ENCODE measurements around the gene HOXB3.

GRCh38 chr17:48550502-48551213 is 39.4 kb downstream of the HOXB3 start:
- no peak for TF ChIP-seq POLR2A (IDR thresholded peaks at IDR 0.05)
- no peak for TF ChIP-seq CTCF (IDR thresholded peaks at IDR 0.05)
- no peak for TF ChIP-seq POLR2AphosphoS5 (IDR thresholded peaks at IDR 0.05)

All from prostate gland (tissue), 2 donors.